Keratinocyte (primary cell): ENCODE measurements around the gene ZNF462. TPM values are rescaled to one million over a fixed set of nuclear protein-coding genes. Genes with fewer than 3 reads are reported as not detected.
A peak's percentile ranks its signal among the peaks of the same experiment; 100 is the strongest.

Source experiments
- DNase-seq: peaks from one replicate; pipeline ENCODE4 v3.0.0-alpha.2; 2011; ENCODE audit warnings: low read depth, missing footprints, low spot score
- FAIRE-seq: peaks from 2 replicates; lab custom pipeline; 2011; peaks lifted over from hg19 to GRCh38; lab: Jason Lieb, UNC
- H2AFZ ChIP-seq: 2 replicates; pipeline ENCODE4 v1.6.0; 2012; ENCODE audit warnings: low read length, control low read depth, inconsistent platforms; ENCODE audit not compliant: control insufficient read depth
- H3K27ac ChIP-seq: 2 replicates; pipeline ENCODE4 v1.5.1; 2011; ENCODE audit warnings: low read length; ENCODE audit not compliant: control insufficient read depth, insufficient read depth
- H3K27me3 ChIP-seq: 3 replicates; pipeline ENCODE4 v1.6.0; 2011; ENCODE audit warnings: low read length; ENCODE audit not compliant: control insufficient read depth, insufficient read depth; ENCODE audit errors: extremely low read depth
- H3K36me3 ChIP-seq, 2 experiments: 2 replicates in 1 of 2; 3 replicates in 1 of 2; pipeline ENCODE4 v1.5.1; 2011; ENCODE audit warnings: low read length in 2 of 2, mild to moderate bottlenecking in 1 of 2; ENCODE audit not compliant: control insufficient read depth in 2 of 2, insufficient read depth in 2 of 2; ENCODE audit errors: extremely low read depth in 1 of 2
- H3K4me1 ChIP-seq: 3 replicates; pipeline ENCODE4 v1.5.1; 2011; ENCODE audit warnings: low read length; ENCODE audit not compliant: control insufficient read depth, insufficient read depth; ENCODE audit errors: extremely low read depth
- H3K4me2 ChIP-seq: 3 replicates; pipeline ENCODE4 v1.6.0; 2011; ENCODE audit warnings: low read depth, low read length; ENCODE audit not compliant: control insufficient read depth, insufficient read depth; ENCODE audit errors: extremely low read depth
- H3K4me3 ChIP-seq, 3 experiments: fragments of 200-600 bp in 1 of 3; sonication (generic) in 1 of 3; 2 replicates in 2 of 3; 3 replicates in 1 of 3; pipeline ENCODE4 v1.5.1; 2011 to 2016; ENCODE audit warnings: low read length in 3 of 3, mild to moderate bottlenecking in 3 of 3, control low read depth in 2 of 3, inconsistent platforms in 1 of 3, low read depth in 1 of 3, mixed read lengths in 1 of 3, mixed run types in 1 of 3, moderate library complexity in 1 of 3; ENCODE audit not compliant: control insufficient read depth in 2 of 3, insufficient read depth in 2 of 3; ENCODE audit errors: extremely low read depth in 1 of 3
- H3K79me2 ChIP-seq: 2 replicates; pipeline ENCODE4 v1.6.0; 2012; ENCODE audit warnings: low read length; ENCODE audit not compliant: control insufficient read depth, insufficient read depth
- H3K9ac ChIP-seq: 3 replicates; pipeline ENCODE4 v1.6.0; 2011; ENCODE audit warnings: low read length; ENCODE audit not compliant: control insufficient read depth, insufficient read depth; ENCODE audit errors: extremely low read depth
- H3K9me1 ChIP-seq: 3 replicates; pipeline ENCODE4 v1.6.0; 2011; ENCODE audit warnings: low read length; ENCODE audit not compliant: control insufficient read depth, insufficient read depth; ENCODE audit errors: extremely low read depth
- H3K9me3 ChIP-seq: 2 replicates; pipeline ENCODE4 v1.5.1; 2012; ENCODE audit warnings: low read depth, low read length; ENCODE audit not compliant: control insufficient read depth
- H4K20me1 ChIP-seq: 3 replicates; pipeline ENCODE4 v1.6.0; 2011; ENCODE audit warnings: low read length; ENCODE audit not compliant: control insufficient read depth, insufficient read depth; ENCODE audit errors: extremely low read depth
- EZH2 ChIP-seq: IDR thresholded peaks from one replicate; pipeline ENCODE4 v1.6.1; 2012; ENCODE audit warnings: inconsistent platforms, mild to moderate bottlenecking, low read length, moderate library complexity
- dilution Hi-C: fragments of 300-500 bp; cut with MboI; formaldehyde crosslinking; loops from one replicate; pipeline ENCODE4 v1.7.0; 2020; ENCODE audit warnings: low sequenced_read_pairs; ENCODE audit not compliant: extremely low pct_ligation_motif_present
- polyA plus RNA-seq, 5 experiments: library from polyadenylated mRNA; depleted of rRNA in 3 of 5; stranded (reverse) in 3 of 5; stranded (forward) in 1 of 5; unstranded in 1 of 5; fragments of >200 nt; gene quantifications; 1 replicate in 1 of 5; 2 replicates in 3 of 5; 3 replicates in 1 of 5; pipeline versions ENCODE4 v1.2.1 to v1.2.3, GENCODE V29; 2011 to 2012; ENCODE audit warnings: missing spikeins in 2 of 5, low read depth in 1 of 5, low replicate concordance in 1 of 5
- TF ChIP-seq, protein P1 (sequence below), 3 experiments: IDR thresholded peaks in 1 of 3; conservative IDR thresholded peaks in 1 of 3; optimal IDR thresholded peaks in 1 of 3; 2 replicates in 2 of 3; 3 replicates in 1 of 3; pipeline versions ENCODE3 to v1.5.1; 2011; ENCODE audit warnings: low read length in 3 of 3, mild to moderate bottlenecking in 3 of 3, moderate library complexity in 2 of 3, control low read depth in 1 of 3, inconsistent platforms in 1 of 3; ENCODE audit not compliant: insufficient read depth in 2 of 3; ENCODE audit errors: extremely low read depth in 1 of 3

Gene ZNF462
- polyA plus RNA-seq, 1 donor (not counting 4 experiments of a cell fraction or from before 2014, with no cell fraction given) = 7.8 TPM

DNA sequence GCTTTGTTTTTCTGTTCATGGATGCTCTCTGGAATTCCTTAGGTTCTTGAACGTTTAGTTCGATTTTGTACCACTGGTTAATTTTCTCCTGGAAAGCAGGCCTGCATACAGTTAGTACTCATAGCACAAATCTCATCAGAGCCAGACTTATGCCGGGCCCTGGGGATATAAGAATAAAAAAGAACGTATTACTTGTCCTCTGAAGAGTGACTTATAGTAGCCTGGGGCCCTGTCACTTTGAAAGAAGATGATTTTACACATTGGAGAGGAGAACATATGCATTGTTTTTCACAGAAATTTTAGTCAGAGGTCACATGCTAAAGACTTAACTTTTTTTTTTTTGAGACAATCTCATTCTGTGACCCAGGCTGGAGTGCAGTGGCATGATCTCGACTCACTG is 50.3 kb downstream of the ZNF462 start:
- peaks cover 2% of the 10 kb centered on the region for H3K9me1 ChIP-seq
- H3K27me3 ChIP-seq = no peaks in the 10 kb centered on the region
- H4K20me1 ChIP-seq = no peaks in the 10 kb centered on the region
- FAIRE-seq (no peak), DNase-seq (no peak)
- H3K4me1 ChIP-seq = peaks cover 45% of the 10 kb centered on the region
- H3K4me2 ChIP-seq = peak overlapping the region; percentile 18
- H3K9ac ChIP-seq = no peak overlapping the region
- dilution Hi-C loops = no loop called here
- peak overlapping the region; percentile 16 for H3K27ac ChIP-seq
- H3K9me3 ChIP-seq = no peaks in the 10 kb centered on the region
- H3K36me3 ChIP-seq = no peaks in the 10 kb centered on the region
- no peak for TF ChIP-seq EZH2
- TF ChIP-seq, protein P1, sequence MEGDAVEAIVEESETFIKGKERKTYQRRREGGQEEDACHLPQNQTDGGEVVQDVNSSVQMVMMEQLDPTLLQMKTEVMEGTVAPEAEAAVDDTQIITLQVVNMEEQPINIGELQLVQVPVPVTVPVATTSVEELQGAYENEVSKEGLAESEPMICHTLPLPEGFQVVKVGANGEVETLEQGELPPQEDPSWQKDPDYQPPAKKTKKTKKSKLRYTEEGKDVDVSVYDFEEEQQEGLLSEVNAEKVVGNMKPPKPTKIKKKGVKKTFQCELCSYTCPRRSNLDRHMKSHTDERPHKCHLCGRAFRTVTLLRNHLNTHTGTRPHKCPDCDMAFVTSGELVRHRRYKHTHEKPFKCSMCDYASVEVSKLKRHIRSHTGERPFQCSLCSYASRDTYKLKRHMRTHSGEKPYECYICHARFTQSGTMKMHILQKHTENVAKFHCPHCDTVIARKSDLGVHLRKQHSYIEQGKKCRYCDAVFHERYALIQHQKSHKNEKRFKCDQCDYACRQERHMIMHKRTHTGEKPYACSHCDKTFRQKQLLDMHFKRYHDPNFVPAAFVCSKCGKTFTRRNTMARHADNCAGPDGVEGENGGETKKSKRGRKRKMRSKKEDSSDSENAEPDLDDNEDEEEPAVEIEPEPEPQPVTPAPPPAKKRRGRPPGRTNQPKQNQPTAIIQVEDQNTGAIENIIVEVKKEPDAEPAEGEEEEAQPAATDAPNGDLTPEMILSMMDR (optimal IDR thresholded peaks at IDR 0.05 in 1 of 3, IDR thresholded peaks at IDR 0.05 in 1 of 3, conservative IDR thresholded peaks at IDR 0.05 in 1 of 3; ENCODE audit: extremely low read depth in 1 of 3, insufficient read depth in 2 of 3, low read length in 3 of 3) = no peak
- no peak overlapping the region for H3K4me3 ChIP-seq
- H2AFZ ChIP-seq = no peak overlapping the region
- H3K79me2 ChIP-seq = peaks cover 40% of the 10 kb centered on the region

- Histone ChIP-seq H3K4me3 (no peak overlapping the region), H2AFZ (no peak overlapping the region), H3K27ac (peak overlapping the region; percentile 63), H3K9me3 (no peaks in the 10 kb centered on the region), H3K9ac (no peak overlapping the region), H3K9me1 (peaks cover 2% of the 10 kb centered on the region), H4K20me1 (no peaks in the 10 kb centered on the region), H3K4me1 (peaks cover 54% of the 10 kb centered on the region), H3K27me3 (no peaks in the 10 kb centered on the region), H3K36me3 (peaks cover 0 to 3% of the 10 kb centered on the region in 2 experiments), H3K4me2 (peak overlapping the region; percentile 76), H3K79me2 (peaks cover 30% of the 10 kb centered on the region)
- TF ChIP-seq, protein P1 (optimal IDR thresholded peaks at IDR 0.05 in 1 of 3, IDR thresholded peaks at IDR 0.05 in 1 of 3, conservative IDR thresholded peaks at IDR 0.05 in 1 of 3; ENCODE audit: extremely low read depth in 1 of 3, insufficient read depth in 2 of 3, low read length in 3 of 3) = no peak
- TF ChIP-seq EZH2 = no peak
- DNase-seq (no peak), FAIRE-seq (no peak)
- dilution Hi-C loops = no loop called here
Measured at GRCh38 chr9:106915851-106916250, 52.9 kb downstream of the ZNF462 start.
